HS-5 (cell line): ENCODE measurements around the gene CLHC1.
"Not testable (repeated sequence)": the region's sequence is repeated elsewhere in the genome, so short reads cannot be mapped to it uniquely, and the experiment has no call there.

ENCODE experiments used
- DNase-seq: peaks from one replicate; pipeline ENCODE4 v3.0.0-alpha.2; 2012; ENCODE audit warnings: low read depth

The CLHC1 gene

GRCh38 chr2:55152475-55153412 lies 79.3 kb downstream of the CLHC1 start:
- no peak for DNase-seq

GRCh38 chr2:55151733-55152433 lies 80.2 kb downstream of the CLHC1 start:
- DNase-seq = no peak

GRCh38 chr2:55150834-55151233 lies 81.3 kb downstream of the CLHC1 start:
- no peak for DNase-seq

- DNase-seq = peak; percentile 60
These were observed 83.8 kb downstream of the CLHC1 start for GRCh38 chr2:55148269-55148668.

- no peak for DNase-seq
These were observed 84.6 kb downstream of the CLHC1 start for GRCh38 chr2:55147531-55147930.

GRCh38 chr2:55147041-55147440 lies 85.1 kb downstream of the CLHC1 start:
- no peak for DNase-seq

- DNase-seq = no peak
These were observed 85.8 kb downstream of the CLHC1 start for GRCh38 chr2:55146263-55146662.

- no peak for DNase-seq
These were observed 86.9 kb downstream of the CLHC1 start for GRCh38 chr2:55144922-55145820.

GRCh38 chr2:55143706-55144105 lies 88.4 kb downstream of the CLHC1 start:
- DNase-seq = not testable (repeated sequence)

- DNase-seq = no peak
These were observed 89.6 kb downstream of the CLHC1 start for GRCh38 chr2:55142518-55142917.

GRCh38 chr2:55141572-55142413 lies 90.3 kb downstream of the CLHC1 start:
- DNase-seq = no peak

- no peak for DNase-seq
These were observed 91.5 kb downstream of the CLHC1 start for GRCh38 chr2:55140316-55141219.

GRCh38 chr2:55139305-55139704 lies 92.8 kb downstream of the CLHC1 start:
- no peak for DNase-seq

GRCh38 chr2:55138882-55139229 lies 93.2 kb downstream of the CLHC1 start:
- no peak for DNase-seq

GRCh38 chr2:55138014-55138881 lies 93.8 kb downstream of the CLHC1 start:
- no peak for DNase-seq

GRCh38 chr2:55137024-55137958 lies 94.8 kb downstream of the CLHC1 start:
- DNase-seq = no peak

- no peak for DNase-seq
These were observed 96.0 kb downstream of the CLHC1 start for GRCh38 chr2:55136138-55136541.

- no peak for DNase-seq
These were observed 96.6 kb downstream of the CLHC1 start for GRCh38 chr2:55135491-55135890.
